GM19035 (cell line): ENCODE results near the gene KIRREL3.
A peak's percentile ranks its signal among the peaks of the same experiment; 100 is the strongest.

Experiments used
- ATAC-seq: cut with Tn5 transposase; IDR thresholded peaks from one replicate; pipeline ENCODE4 v1.9.1; 2021; ENCODE audit not compliant: unreplicated experiment

Gene KIRREL3

DNA sequence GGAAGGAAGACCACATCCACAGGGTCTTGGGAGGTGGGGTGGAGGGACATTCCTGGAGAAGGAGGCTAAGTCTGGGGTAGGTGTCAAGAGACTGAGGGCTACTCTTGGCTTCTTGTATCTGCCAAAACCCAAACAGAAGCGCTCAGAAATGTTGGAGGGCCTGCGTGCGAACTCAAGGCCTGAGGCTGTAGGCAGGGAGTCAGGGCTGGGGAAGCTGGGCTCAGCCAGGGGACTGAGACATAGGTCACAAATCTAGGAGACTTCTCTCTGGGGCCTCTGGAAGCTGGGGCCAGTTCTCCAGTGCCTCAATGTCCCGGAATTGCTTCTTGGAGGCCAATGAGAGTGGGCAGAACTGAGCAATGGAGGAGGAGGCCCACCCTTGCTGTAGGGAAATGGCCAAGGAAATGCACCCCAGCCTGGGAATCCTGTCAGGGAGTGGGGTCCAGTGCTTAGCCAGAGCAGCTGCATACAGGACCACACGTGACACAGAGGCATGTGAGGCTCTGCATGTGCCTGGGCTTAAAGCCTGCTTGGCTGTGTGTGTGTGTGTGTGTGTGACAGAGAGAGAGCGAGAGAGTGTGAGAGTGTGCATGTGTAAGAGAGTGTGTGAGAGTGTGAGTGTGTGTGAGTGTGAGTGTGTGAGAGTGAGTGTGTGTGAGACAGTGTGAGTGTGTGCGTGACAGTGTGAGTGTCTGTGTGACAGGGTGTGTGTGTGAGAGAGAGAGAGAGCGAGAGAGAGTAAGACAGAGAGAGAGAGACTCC, 503.8 kb downstream of the KIRREL3 start:
- no peak for ATAC-seq

DNA sequence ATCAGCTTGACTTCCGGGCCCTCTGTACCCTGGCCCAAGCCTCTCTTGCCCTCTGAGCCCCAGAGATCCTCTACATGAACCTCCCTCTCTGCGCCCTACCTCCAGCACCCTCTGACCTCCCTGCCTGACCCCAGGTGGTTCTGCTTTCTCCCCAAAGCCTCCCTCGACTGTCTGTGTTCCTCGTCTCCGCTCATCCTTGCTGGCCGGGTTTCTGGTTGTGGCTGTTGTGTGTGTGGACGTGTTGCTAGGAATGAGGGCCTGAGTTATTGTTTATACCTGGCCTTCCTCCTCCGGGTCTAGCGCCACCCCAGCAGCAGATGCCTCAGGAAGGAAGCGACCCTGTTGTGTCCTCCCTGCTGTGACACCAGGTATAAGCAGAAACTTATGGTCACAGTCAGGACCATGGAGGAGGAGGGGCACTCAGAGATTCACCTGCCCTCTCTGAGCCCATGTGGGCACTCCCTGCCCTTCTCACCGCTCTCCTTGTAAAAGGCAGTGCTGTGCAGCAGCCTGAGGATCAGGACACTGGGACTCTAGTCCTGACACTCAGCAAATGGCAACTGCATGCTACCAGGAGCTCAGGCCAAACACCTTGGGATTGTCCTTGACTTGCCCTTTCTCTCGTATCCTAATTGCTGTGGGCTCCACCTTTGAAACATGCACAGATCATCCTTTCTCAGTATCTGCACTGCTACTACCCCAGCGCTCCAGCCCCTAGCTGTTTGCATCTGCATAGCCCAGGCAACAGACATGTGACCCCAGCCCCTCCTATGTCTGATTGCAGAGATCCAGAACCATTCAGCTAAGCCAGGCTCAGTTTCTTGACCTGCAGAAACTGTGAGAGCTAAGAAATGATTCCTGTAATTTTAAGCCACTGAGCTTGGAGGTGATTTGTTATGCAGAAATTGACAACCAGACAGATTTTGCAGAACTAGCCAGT, 505.0 kb downstream of the KIRREL3 start:
- ATAC-seq = no peak

DNA sequence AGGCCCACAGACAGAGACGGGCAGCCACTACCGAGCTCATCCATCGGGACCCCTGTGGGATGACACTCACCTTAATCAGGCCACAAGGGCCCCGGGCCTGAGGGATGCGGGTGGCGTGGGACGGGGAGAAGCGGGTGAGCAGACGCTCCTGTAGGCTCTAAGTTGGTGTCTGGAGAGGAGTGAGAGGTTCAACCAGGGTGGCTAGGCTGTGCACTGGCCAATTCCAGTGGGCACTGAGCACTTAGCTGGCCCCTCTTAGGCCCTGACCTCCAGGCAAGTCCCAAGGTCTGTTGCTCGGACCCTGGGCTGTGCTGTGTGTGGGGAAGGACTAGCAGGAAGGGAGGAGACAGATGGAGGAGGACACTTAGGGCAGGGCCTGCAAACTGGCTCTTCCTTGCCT, 505.7 kb downstream of the KIRREL3 start:
- no peak for ATAC-seq

DNA sequence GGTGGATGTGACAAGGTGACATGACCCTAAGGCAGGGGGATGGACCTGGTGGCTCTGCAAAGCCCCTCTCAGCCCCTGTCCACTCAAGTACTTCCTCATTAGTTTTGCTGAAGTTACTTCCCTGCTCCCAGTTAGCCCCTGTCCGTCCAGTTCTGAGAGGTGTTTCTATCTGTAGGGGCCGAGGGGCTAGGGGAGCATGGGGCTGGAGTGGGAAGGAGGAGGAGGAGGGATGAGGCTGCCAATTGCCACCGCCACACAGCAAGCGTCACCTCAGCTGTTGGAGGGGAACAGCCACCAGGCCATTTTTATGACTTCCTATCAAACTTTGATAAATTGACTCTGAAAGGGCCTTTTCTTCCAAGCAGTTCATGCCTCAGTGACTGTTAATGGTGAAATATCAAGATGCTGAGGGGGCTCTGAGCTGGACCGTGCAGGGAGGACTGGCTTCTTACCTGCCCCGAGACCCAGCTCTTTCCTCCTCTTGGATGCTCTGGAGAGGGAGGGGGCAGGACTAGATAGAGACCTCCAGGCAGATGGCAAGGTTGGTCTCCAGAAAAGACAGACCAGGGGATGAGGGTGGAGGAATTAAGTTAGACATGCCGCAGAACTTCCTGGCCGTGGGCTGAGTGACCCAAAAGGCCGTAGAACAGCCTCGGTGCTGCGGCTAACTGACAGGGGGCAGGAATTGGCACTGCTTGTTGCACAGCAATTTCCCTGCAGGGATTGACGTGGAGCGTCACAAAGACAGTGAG, 508.1 kb downstream of the KIRREL3 start:
- ATAC-seq = no peak

DNA sequence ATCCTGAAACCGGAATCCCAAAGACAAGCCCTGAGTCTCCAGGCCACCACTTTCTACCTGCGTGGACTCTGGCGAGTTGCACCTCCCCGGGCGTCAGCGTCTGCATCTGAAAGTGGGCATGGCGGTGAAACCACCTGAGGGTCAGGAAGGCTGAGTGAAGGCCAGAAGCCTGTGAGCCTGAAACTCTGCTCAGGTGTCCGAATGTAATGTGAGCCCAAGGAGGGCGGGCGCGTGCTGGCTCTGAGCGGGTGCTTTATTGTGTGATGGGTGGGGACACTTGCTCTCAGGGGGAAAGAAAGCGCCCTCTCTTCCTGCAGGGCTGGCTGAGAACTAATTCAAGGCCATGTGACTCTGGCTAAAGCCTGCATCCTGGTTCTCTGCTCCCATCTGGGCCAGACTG, 509.5 kb downstream of the KIRREL3 start:
- no peak for ATAC-seq

DNA sequence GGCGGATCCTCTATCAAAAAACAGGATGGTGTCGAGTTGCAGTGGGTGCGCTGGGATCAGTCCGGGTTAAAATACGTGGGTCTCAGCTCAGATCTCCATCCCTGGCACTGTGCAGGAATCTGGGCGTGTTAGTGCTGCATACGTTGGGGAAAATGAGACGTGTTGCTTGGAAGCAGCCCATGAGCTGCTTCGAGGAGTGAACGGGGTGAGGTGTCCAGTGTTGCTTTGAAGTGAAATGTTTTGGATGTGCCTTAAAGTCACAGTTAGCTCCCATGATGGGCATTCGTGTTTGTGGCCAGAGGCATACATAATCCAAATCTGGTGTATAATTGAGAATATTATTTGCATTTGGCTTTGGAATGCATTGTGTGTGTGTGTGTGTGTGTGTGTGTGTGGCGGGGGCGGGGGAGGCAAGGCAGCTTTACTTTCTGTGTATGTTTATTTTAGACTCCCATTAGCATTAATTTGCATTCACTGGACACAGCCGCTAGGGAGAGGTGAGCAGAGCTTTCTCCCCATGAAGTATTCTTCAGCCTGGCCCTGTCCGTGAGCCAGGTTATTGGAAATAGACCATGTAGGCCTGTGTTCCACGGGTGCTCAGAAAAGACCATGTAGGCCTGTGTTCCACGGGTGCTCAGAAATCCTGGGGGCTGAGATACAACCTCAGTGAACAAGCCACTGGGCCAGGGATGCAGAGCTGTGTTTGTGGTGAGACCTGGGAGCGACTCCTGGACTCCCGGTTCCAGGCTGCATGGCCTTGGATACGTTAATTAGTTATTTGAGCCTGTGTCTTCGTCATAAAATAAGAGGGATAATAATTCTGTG, 510.5 kb downstream of the KIRREL3 start:
- no peak for ATAC-seq

DNA sequence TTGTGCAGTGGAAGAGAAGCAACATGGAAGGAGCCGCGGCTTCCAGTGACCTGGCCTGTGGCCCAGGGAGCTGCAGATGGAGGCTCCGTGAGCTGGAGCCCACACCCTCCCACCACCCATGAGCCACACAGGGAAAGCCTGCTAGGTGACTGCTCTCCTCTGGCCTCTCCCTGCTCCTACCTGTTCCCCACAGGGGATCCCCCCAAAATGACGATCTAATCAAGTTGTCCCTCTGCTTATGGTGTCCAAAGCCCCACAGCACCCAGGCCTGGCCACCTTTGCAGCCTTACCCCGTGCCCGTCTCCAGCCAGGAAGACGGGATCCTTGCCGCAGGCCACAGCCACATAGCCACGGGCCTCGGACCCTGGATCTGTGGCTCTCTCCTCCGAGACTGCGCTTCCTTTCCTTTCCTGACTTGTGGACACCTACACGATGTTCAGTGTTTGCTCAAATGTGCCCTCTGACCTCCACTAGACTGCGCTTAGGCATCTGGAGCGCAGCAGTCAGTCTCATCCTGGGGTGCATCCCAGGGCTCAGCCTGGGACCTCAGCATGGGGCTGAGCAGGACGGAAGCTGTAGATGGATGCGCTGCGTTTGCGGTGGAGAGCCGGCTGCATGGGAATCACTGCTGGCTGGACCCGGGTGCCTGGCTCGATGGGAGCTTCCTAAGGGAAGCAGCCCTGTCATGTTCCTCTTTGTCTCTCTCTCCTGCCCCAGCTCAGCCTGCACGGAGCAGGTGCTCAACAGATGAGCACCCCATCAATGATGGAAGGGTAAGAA, 511.8 kb downstream of the KIRREL3 start:
- ATAC-seq = no peak

DNA sequence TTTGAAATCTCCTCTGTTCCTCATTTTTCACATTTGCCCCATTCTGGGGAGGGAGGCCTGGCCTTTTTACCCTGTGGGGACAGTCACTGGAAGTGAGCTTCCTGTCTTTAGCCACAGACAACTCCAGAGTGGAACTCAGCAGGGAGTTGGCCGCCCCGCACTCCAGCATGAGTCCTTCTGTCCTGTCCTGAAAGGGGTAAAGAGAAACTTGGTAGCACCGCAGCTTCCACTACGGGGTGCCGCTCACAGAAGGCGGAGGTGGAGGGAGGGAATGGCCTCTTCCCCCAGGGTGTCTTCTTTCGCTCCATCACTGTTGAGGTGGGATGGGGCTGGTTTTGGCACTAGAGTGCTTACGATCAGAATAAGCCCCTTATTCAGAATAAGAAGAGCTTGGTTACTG, 512.9 kb downstream of the KIRREL3 start:
- ATAC-seq = no peak

DNA sequence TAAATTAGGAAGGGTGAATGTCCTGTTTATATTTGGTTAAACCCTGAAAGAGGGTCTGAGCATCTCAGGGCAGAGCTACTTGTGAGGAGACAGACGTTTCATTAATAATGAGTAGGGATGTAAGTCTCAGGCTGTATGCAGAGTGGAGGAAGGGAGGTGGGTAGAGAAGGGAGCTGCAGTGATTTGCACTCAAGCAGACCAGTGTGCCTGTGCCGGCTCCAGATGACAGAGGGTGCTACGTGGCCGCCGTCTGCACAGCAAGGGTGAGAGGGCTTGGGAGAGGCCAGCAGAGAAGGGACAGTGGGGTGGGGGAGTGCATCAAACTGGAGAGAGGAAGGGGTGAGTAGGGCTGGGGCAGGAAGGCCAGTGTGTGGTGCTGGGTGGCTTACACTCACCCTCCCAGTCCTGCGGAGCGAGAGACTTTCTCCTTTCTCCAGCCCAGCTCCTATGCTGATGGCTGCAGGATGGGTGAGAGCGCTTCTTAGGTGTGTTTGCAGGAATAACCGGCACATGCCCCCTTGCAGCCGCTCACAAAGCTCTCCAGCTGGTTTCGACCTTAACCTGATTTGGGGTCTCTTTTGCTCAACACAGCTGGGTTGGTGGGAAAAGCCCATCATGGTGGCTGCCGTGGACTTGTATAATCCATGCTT, 514.5 kb downstream of the KIRREL3 start:
- no peak for ATAC-seq

DNA sequence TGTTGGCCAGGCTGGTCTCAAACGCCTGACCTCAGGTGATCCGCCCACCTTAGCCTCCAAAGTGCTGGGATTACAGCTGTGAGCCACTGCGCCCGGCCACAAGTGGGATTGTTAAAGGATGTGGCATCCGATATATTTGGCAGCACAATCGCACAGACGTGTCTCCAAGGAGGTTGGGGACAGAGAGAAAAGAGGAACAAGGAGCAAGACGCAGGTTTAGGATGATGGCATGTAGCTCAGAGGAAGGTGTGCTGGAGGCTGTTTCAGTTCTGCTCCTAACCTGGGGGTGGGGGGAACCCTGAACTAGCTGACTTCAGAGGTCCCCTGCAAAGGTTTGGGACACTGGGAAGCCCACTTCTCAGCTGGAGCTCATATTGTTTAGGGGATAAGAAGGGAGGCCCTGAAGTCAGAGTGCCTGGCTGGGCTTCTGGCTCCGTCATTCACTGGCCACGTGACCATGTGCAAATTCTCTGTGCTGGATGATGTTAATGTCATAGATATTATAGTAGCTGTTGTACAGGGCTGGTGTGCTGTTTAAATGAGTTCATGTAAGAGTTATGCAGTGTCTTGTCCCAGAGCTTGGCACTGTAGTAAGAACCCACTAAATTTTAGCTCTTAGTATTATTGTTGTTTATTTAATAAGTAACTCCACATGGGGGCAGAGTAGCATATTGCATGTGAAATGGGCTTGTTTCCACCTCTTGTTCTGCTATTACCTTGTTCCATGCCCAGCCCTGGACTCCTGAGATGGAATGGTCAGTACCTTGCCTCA, 515.4 kb downstream of the KIRREL3 start:
- ATAC-seq = no peak

DNA sequence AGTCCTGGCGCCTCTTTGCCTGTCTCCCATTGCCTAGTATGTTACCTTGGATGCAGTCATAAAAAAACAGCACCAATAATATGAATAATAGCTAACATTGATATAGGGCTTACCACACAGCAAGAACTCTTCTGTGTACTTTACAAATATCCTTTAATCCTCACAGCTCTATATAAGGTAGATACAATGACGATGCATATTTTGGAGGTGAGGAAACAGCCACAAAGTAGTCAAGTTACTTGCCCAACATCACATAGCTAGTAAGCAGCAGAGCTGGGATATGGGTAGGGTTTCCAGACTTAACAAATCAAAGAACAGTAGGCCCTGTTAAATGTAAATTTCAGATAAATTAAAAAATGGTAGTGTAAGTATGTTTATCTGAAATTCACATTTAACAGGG, 516.3 kb downstream of the KIRREL3 start:
- no peak for ATAC-seq

DNA sequence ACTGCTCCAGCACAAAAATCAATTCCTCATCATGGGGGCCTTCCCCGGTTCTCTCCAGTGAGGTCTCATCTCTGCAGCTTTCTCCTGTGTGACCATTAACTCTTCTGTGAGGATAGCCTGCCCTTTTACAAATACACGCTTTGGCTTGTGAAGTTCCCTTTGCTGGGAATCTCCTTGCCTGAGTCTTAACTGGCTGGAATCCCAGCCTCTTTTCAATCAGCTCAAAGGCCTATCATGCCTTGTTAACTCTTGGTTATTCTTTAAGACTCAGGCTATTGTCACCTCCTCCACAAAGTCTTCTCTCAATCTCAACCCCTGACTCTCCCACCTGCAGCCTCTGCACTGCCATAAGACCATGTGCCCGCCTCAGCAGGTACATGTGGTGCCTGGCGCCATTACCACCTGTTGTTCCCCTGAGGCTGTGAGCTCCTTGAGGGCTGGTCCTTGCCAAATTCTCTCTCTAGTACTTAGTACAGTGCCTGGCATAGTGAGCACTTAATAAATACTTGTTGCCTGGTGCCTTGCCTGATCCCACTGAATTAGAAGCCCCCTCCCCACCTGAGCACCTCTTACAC, 516.9 kb downstream of the KIRREL3 start:
- no peak for ATAC-seq

DNA sequence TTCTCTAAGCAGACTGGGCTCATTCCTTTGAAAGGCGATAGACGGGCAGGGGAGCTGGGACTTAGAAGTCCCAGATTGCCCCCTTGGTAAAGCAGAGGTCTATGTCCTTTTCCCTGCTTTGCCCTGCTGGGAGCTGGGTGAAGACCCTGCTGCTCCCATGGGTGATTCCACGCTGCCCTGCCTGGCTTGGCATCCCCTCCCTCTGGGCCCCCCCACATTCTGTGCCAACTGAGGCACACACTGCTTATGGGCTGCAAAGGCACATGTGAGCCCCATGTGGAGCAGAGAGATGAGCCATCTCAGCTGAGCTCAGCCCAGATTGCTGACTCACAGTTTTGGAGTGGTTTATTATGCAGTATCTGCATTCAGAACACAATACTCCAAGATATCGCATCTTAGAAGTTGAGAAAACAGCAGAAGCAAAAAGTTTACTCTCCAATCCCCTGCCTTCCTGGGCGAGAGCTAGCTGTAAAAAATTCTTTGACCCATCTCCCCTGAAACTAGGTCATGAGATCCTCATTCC, 517.9 kb downstream of the KIRREL3 start:
- ATAC-seq = no peak

DNA sequence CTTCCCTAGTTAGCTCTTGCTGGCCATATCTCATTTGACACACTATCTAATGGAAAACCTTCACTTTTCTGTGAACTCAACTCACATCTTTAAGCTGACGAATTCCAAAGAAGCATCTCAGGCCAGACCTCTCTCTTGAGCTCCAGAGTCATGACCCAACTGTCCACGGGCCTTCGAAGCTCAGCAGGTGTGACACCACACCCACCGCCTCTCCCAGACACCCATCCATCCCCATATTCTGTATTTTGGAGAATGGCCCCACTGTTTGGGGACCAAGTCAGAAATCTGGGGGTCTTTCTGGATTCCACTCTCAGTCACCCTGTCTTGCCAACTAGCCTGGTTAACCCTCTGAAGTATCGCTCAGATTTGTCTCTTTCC, 519.3 kb downstream of the KIRREL3 start:
- no peak for ATAC-seq

DNA sequence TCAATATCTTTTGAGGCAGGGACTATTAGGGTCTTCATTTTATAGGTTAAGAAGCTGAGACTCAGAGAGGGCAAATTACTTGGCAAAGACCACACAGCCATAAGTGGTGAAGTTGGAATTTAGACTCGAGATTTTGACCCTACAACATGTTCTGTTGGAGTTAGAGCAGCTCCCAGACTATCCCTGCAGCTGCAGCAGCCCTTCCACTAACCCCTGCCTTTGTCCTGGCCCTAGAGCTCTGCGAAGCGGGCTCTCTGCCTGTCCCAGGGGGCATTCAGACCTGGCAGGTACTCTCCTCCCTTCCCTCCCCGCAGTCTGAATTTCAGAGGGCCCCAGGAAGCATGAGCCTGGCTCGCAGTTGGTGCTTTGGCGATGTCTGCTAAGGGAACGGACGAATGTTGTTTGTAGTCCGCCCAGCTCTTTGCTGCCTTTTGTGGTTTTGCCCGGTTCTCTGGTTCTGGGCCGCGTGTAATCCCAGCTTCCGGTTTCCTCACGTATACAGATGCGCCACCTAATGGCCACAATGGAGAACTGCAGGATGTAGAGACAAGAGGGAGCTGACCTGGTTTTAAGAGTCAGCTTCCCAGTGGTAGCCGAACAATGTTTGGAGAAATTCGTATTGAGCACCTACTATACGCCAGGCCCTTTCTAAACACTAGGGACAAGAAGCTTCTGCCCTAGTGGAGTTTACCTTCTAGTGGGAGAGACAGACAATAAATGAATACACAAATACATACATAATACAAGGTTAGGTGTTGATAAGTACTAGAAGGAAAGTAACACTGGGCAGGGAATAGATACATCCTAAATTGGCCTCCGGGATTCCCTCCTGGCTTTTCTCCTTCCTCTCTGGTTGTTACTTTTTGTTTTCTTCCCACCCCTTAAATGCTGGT, 519.9 kb downstream of the KIRREL3 start:
- peak; percentile 76 for ATAC-seq

DNA sequence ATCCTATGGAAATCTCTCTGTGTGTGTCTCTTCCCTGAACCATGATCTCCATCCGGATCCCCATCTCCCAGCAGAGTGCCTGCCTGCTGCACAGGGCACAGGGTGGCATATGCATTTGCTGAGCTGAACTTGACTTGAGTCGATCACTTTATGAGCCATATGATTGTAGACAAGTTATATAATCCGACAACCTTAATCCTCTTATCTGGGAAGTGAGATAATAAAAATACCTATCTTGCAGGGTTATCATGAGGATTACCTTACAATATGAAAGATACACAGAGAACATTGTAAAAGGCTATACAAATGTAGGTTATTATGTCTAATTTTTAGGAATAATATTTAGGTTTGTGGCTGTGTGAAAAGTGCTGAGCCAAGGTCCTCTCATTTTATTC, 520.6 kb downstream of the KIRREL3 start:
- ATAC-seq = no peak
